Sigmoid colon (tissue), 7 donors: ENCODE results near the gene ATG4A. TPM values are rescaled to one million over a fixed set of nuclear protein-coding genes. Genes with fewer than 3 reads are reported as not detected.

ENCODE experiments used
- DNase-seq: peaks from one replicate; pipeline ENCODE4 v3.0.0-alpha.2; 2019
- H3K27ac ChIP-seq, 4 donors: fragments of 200-600 bp; sonication (generic); one replicate each; pipeline ENCODE4 v1.5.1; 2016 to 2019; ENCODE audit warnings: mild to moderate bottlenecking in 1 of 4
- H3K27me3 ChIP-seq, 3 donors: fragments of 200-600 bp; sonication (generic); one replicate each; pipeline ENCODE4 v1.5.1; 2019; ENCODE audit warnings: mild to moderate bottlenecking in 1 of 3
- H3K36me3 ChIP-seq, 4 donors: fragments of 200-600 bp; sonication (generic); one replicate each; pipeline ENCODE4 v1.5.1; 2016 to 2019
- H3K4me1 ChIP-seq, 4 donors: fragments of 200-600 bp; sonication (generic); one replicate each; pipeline ENCODE4 v1.5.1; 2017 to 2019
- H3K4me3 ChIP-seq, 4 donors: fragments of 200-600 bp; sonication (generic); one replicate each; pipeline ENCODE4 v1.5.1; 2017 to 2019; ENCODE audit warnings: mild to moderate bottlenecking in 2 of 4, moderate library complexity in 1 of 4
- H3K9me3 ChIP-seq, 4 donors: fragments of 200-600 bp in 3 of 4; sonication (generic) in 3 of 4; one replicate each; pipeline versions ENCODE4 v1.5.1 to v1.6.1; 2013 to 2019
- EP300 ChIP-seq, 4 donors: sonication (generic); formaldehyde crosslinking; IDR thresholded peaks; one replicate each; pipeline ENCODE4 v1.6.1; 2017; ENCODE audit warnings: antibody characterized with exemption in 4 of 4
- POLR2A ChIP-seq, 2 donors: fragments of 450-650 bp; IDR thresholded peaks; one replicate each; pipeline ENCODE4 v1.6.1; 2016; ENCODE audit warnings: antibody characterized with exemption in 2 of 2, mild to moderate bottlenecking in 2 of 2, moderate library complexity in 2 of 2
- POLR2AphosphoS5 ChIP-seq, 4 donors: sonication (generic); formaldehyde crosslinking; IDR thresholded peaks; one replicate each; pipeline ENCODE4 v1.6.1; 2017; ENCODE audit warnings: antibody characterized with exemption in 4 of 4
- WGBS, 2 donors: extraction: QIAGEN DNeasy Blood & Tissue Kit; methylation state at CpG; one replicate each; pipeline ENCODE4 v1.1.7; 2013; 5-methylcytosine and 5-hydroxymethylcytosine counted together
- intact Hi-C: fragments of 100-400 bp; cut with DNase I; formaldehyde crosslinking; loops from one replicate; pipeline ENCODE4 v1.15.1; 2023
- polyA plus RNA-seq, 3 donors: library from polyadenylated mRNA; stranded (reverse); fragments of 200-250 nt; gene quantifications; one replicate each; pipeline ENCODE4 v1.2.3, GENCODE V29; 2013
- total RNA-seq, 4 donors: library from RNA; depleted of rRNA; stranded (reverse); fragments of >200 nt; gene quantifications; one replicate each; pipeline ENCODE4 v1.1.0, GENCODE V29; 2016
- TF ChIP-seq, protein P1 (sequence below), 4 experiments: fragments of 450-650 bp in 3 of 4; fragments of 200-600 bp in 1 of 4; IDR thresholded peaks; one replicate each; pipeline ENCODE4 v1.5.1; 2016 to 2019; ENCODE audit warnings: antibody characterized with exemption in 4 of 4, mild to moderate bottlenecking in 3 of 4, moderate library complexity in 2 of 4
- donor health status: healthy with polysubstance abuse.
- donor health status: Bipolar disorder and iron deficiency.
- donor health status: healthy.

ATG4A gene
- total and polyA plus RNA-seq, 7 donors, result 5.0 to 38.6 (median 14.3) TPM

- Histone ChIP-seq H3K27ac (no peak overlapping the region), H3K9me3 (no peaks in the 10 kb centered on the region), H3K27me3 (no peaks in the 10 kb centered on the region), H3K4me1 (no peaks in the 10 kb centered on the region), H3K4me3 (no peak overlapping the region), H3K36me3 (no peaks in the 10 kb centered on the region)
- no peak for DNase-seq
- no peak for TF ChIP-seq EP300 (IDR thresholded peaks at IDR 0.05)
- TF ChIP-seq POLR2AphosphoS5 (IDR thresholded peaks at IDR 0.05), result no peak
- TF ChIP-seq POLR2A (IDR thresholded peaks at IDR 0.05), result no peak
- TF ChIP-seq, protein P1, sequence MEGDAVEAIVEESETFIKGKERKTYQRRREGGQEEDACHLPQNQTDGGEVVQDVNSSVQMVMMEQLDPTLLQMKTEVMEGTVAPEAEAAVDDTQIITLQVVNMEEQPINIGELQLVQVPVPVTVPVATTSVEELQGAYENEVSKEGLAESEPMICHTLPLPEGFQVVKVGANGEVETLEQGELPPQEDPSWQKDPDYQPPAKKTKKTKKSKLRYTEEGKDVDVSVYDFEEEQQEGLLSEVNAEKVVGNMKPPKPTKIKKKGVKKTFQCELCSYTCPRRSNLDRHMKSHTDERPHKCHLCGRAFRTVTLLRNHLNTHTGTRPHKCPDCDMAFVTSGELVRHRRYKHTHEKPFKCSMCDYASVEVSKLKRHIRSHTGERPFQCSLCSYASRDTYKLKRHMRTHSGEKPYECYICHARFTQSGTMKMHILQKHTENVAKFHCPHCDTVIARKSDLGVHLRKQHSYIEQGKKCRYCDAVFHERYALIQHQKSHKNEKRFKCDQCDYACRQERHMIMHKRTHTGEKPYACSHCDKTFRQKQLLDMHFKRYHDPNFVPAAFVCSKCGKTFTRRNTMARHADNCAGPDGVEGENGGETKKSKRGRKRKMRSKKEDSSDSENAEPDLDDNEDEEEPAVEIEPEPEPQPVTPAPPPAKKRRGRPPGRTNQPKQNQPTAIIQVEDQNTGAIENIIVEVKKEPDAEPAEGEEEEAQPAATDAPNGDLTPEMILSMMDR (IDR thresholded peaks at IDR 0.05), result no peak
- intact Hi-C loops, result no loop called here
These were observed 13.9 kb downstream of the ATG4A start for GRCh38 chrX:108105473-108105872.

DNA sequence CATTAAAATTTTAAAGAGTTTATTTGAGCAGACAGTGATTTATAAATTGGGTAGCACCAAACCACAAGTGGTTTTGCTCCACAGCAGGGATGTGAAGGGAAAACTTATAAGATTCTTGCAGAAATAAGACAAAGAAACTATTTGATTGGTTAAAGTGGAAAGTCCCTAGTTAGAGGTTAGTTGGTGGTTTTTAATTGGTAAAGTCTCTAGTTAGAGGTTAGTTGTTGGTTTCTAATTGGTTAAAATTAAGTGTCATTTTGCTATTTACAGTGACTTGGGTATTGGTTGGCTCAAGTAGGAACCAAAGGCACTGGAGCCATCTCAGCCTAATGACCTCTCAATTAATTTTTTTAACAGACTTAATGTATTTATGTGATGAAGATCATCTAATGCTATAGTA, 23.0 kb downstream of the ATG4A start:
- TF ChIP-seq EP300 (IDR thresholded peaks at IDR 0.05) (no peak), POLR2A (IDR thresholded peaks at IDR 0.05) (no peak)
- intact Hi-C loops, result no loop called here
- H3K4me3 ChIP-seq, result no peak overlapping the region
- peaks cover 0 to 8% (median 0%) of the 10 kb centered on the region in 4 donors for H3K4me1 ChIP-seq
- H3K27ac ChIP-seq, result no peak overlapping the region
- H3K9me3 ChIP-seq, result no peaks in the 10 kb centered on the region
- H3K27me3 ChIP-seq, result no peaks in the 10 kb centered on the region
- no peak for DNase-seq
- H3K36me3 ChIP-seq, result no peaks in the 10 kb centered on the region

DNA sequence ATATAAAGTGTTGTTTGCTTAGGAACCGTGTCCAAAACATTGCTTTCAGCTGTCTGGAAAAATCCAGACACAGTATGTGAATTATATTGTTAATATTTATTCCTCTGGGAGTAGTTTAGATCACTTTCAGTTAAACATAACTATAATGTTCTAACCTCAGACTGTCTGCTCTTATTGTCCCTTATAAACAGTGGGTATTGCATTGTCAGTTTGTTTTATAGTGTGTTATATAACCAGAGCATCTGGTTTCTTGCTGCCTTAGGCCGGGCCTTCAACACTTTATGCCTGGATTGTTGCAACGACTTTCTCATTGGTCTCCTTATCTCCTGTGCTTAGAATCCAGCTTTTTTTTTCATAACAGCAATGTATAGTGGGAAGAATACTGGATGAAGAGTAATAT, 26.4 kb downstream of the ATG4A start:
- Histone ChIP-seq H3K9me3 (no peaks in the 10 kb centered on the region), H3K36me3 (no peaks in the 10 kb centered on the region), H3K4me1 (peaks cover 0 to 15% (median 2%) of the 10 kb centered on the region in 4 donors), H3K27ac (peak overlapping the region in 3 of 4 donors; percentile 31 to 35 (median 34)), H3K27me3 (no peaks in the 10 kb centered on the region), H3K4me3 (no peak overlapping the region)
- peak; percentile 41 to 84 (median 76) for TF ChIP-seq POLR2AphosphoS5 (IDR thresholded peaks at IDR 0.05)
- no peak for TF ChIP-seq POLR2A (IDR thresholded peaks at IDR 0.05)
- TF ChIP-seq, protein P1 (IDR thresholded peaks at IDR 0.05), result no peak
- peak in 1 of 4 donors; percentile 37 for TF ChIP-seq EP300 (IDR thresholded peaks at IDR 0.05)
- no peak for DNase-seq
- 14 to 61% methylated on average over 3 of the region's 3 CpGs for WGBS, 2 donors
- intact Hi-C loops, result no loop called here

GRCh38 chrX:108121291-108121690, 29.7 kb downstream of the ATG4A start:
- Histone ChIP-seq H3K27me3 (no peaks in the 10 kb centered on the region), H3K9me3 (no peaks in the 10 kb centered on the region), H3K4me3 (no peak overlapping the region), H3K4me1 (peaks cover 0 to 15% (median 2%) of the 10 kb centered on the region in 4 donors), H3K27ac (no peak overlapping the region), H3K36me3 (no peaks in the 10 kb centered on the region)
- 28 to 66% methylated on average over 3 of the region's 3 CpGs for WGBS, 2 donors
- TF ChIP-seq POLR2A (IDR thresholded peaks at IDR 0.05) (no peak), EP300 (IDR thresholded peaks at IDR 0.05) (no peak), POLR2AphosphoS5 (IDR thresholded peaks at IDR 0.05) (no peak)
- TF ChIP-seq, protein P1 (IDR thresholded peaks at IDR 0.05), result no peak
- intact Hi-C loops, result no loop called here
- DNase-seq, result no peak

GRCh38 chrX:108122748-108123147, 31.2 kb downstream of the ATG4A start:
- Histone ChIP-seq H3K27me3 (no peaks in the 10 kb centered on the region), H3K9me3 (no peaks in the 10 kb centered on the region), H3K4me3 (no peak overlapping the region), H3K36me3 (no peaks in the 10 kb centered on the region), H3K27ac (no peak overlapping the region), H3K4me1 (peaks cover 0 to 15% (median 2%) of the 10 kb centered on the region in 4 donors)
- DNase-seq, result no peak
- TF ChIP-seq POLR2AphosphoS5 (IDR thresholded peaks at IDR 0.05) (no peak), POLR2A (IDR thresholded peaks at IDR 0.05) (no peak), EP300 (IDR thresholded peaks at IDR 0.05) (no peak)
- TF ChIP-seq, protein P1 (IDR thresholded peaks at IDR 0.05), result no peak
- intact Hi-C loops, result no loop called here
- 91 to 93% methylated on average over 2 of the region's 2 CpGs for WGBS, 2 donors
